ENCODE data around the gene PCSK5.

DNA sequence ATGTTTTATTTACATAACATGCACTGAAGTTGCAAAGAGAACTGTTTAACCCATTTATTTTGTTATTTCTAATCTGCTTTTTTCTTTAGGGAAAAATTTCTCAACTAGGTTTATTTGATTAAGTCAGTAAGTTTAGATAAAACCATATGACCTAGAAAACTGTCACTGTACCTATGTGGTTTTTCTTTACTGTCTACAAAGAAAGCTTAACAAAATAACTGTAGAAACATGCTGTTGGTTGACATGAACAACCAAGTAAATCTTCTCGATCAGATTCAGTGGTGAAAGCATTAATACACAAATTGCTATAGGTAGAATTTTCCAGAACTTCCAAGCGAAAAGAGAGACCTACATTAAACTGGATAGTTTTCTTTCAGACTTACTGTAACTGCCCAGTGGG lies 137.4 kb downstream of the PCSK5 start:
- TF ChIP-seq, protein P1, sequence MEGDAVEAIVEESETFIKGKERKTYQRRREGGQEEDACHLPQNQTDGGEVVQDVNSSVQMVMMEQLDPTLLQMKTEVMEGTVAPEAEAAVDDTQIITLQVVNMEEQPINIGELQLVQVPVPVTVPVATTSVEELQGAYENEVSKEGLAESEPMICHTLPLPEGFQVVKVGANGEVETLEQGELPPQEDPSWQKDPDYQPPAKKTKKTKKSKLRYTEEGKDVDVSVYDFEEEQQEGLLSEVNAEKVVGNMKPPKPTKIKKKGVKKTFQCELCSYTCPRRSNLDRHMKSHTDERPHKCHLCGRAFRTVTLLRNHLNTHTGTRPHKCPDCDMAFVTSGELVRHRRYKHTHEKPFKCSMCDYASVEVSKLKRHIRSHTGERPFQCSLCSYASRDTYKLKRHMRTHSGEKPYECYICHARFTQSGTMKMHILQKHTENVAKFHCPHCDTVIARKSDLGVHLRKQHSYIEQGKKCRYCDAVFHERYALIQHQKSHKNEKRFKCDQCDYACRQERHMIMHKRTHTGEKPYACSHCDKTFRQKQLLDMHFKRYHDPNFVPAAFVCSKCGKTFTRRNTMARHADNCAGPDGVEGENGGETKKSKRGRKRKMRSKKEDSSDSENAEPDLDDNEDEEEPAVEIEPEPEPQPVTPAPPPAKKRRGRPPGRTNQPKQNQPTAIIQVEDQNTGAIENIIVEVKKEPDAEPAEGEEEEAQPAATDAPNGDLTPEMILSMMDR (IDR thresholded peaks at IDR 0.05; ENCODE audit: insufficient read depth, low read length, poor library complexity, severe bottlenecking): no peak
- TF ChIP-seq EZH2phosphoT487 (conservative IDR thresholded peaks at IDR 0.05; ENCODE audit: low read length): no peak
